GM12872 (cell line): ENCODE measurements around the gene RS1.

Source experiments
- CTCF ChIP-seq: IDR thresholded peaks from 3 replicates; pipeline ENCODE4 v1.5.1; 2011; ENCODE audit warnings: low read depth, mild to moderate bottlenecking, low read length, moderate library complexity; ENCODE audit not compliant: insufficient read depth

Gene RS1

DNA sequence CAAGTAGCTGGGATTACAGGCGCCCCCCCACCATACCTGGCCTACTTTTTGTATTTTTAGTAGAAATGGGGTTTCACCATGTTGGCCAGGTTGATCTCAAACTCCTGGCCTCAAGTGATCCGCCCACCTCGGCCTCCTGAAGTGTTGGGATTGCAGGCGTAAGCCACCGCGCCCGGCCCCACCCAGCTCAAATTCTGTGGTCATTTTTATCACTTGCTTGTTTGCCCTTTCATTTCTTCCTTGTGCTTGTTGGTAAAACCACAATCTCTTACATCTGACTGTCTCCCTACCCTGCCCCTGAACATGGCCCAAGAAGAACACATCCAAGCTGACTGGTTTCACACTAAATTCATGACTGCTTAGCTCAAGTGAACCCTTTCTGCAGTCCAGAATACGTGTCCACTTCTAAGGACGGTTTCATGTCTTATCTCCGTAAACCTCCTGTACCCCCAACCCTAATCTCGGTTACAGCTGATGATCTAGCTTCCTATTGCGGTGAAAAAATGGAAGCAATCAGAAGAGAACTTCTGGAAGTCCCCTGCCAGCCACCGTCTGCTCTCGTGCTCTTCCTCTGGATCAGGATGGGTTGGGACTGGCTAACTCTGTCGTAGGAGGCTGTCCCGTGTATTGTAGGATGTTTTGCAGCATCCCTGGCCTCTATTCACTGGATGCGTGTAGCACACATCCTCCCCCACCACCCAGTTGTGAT is 5.4 kb upstream of the RS1 start:
- TF ChIP-seq CTCF, result no peak

- TF ChIP-seq CTCF, result no peak
Observed at GRCh38 chrX:18676470-18676869, 4.6 kb upstream of the RS1 start.

DNA sequence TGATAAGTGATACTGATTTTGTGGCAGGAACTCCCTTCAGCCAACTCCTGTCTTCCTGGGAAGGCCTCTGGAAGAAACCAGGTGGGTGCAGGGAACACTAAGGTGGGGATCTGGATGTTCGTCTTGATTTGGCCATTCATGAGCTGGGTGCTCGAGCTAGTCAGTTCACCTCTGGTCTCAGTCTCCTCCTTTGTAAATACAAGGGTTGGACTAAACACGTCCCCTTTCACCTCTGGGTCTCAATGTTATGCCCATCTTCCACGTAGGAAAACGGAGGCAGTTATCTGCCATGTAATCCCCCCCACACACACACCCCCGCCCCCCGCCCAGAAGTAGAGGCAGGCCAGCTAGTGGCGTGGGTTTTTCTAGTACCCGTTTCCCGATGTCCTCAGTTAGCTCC is 4.1 kb upstream of the RS1 start:
- TF ChIP-seq CTCF, result no peak

GRCh38 chrX:18674788-18675735 is 3.2 kb upstream of the RS1 start:
- no peak for TF ChIP-seq CTCF

- TF ChIP-seq CTCF, result no peak
Observed at GRCh38 chrX:18674417-18674787, 2.5 kb upstream of the RS1 start.

DNA sequence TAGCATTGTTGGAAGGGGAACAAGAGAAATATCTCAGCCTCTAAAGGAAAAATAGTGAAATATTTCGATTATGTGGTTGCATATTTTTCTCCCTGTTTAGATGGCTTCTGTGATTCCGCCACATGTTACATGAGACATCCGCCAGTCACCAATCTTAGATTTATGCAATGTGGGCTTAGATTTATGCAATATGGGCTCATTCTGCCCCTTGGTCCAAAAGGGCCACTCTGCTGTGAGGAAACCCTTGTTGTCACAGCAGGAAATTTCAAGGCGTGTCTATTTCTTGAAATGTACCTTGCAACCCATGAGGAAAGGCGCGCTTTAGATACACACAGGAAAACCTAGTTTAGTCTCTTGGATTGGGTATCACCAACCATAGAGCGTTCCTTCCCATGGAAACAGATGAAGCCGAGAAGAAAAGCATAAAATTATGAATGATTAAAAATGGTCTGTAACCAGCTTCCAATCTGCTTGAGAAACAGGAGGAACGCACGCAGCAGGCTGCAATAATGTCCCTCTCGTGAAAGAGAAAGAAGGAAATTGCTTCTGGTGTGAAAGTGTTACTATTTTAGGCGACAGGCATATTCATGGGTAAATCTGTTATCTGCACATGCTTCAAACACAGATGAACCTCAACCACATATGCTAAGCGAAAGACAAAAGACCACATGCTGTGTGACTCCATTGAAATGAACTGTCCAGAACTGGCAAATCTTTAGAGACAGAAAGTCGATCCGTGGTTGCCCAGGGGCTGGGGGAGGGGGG is 3.7 kb downstream of the RS1 start:
- no peak for TF ChIP-seq CTCF

GRCh38 chrX:18666614-18667013 is 5.3 kb downstream of the RS1 start:
- TF ChIP-seq CTCF, result no peak
